GM23338 (cell line): Measurements from ENCODE around the gene AHCY. TPM values are rescaled to one million over a fixed set of nuclear protein-coding genes. Genes with fewer than 3 reads are reported as not detected.

ENCODE experiments used
- ATAC-seq: fragments of 200-7000 bp; cut with Tn5 transposase; 3 replicates; pipeline ENCODE4 v1.9.1; 2020
- DNase-seq: peaks from one replicate; pipeline ENCODE4 v3.0.0-alpha.2; 2015; ENCODE audit warnings: low spot score
- H2AFZ ChIP-seq: fragments of 200-600 bp; sonication (generic); 2 replicates; pipeline ENCODE4 v1.8.0; 2016; ENCODE audit warnings: antibody characterized with exemption, mild to moderate bottlenecking, moderate library complexity
- H3F3A ChIP-seq: fragments of 200-600 bp; sonication (generic); replicated peaks from 2 replicates; pipeline ENCODE4 v1.8.0; 2017; ENCODE audit warnings: antibody characterized with exemption, mixed run types, low read depth
- H3K27ac ChIP-seq: fragments of 200-600 bp; sonication (generic); 2 replicates; pipeline ENCODE4 v1.6.1; 2016; ENCODE audit warnings: low read depth
- H3K27me3 ChIP-seq: fragments of 200-600 bp; sonication (generic); 2 replicates; pipeline ENCODE4 v1.8.0; 2016; ENCODE audit warnings: mild to moderate bottlenecking, mixed run types, moderate library complexity; ENCODE audit not compliant: insufficient read depth
- H3K36me3 ChIP-seq: fragments of 200-600 bp; sonication (generic); 2 replicates; pipeline ENCODE4 v1.8.0; 2016; ENCODE audit warnings: mild to moderate bottlenecking; ENCODE audit not compliant: insufficient read depth
- H3K4me1 ChIP-seq: fragments of 200-600 bp; sonication (generic); 2 replicates; pipeline ENCODE4 v1.8.0; 2016; ENCODE audit warnings: mild to moderate bottlenecking, moderate library complexity; ENCODE audit not compliant: insufficient read depth
- H3K4me2 ChIP-seq: fragments of 200-600 bp; sonication (generic); 2 replicates; pipeline ENCODE4 v1.7.1; 2017; ENCODE audit warnings: mixed run types
- H3K4me3 ChIP-seq: fragments of 200-600 bp; sonication (generic); 2 replicates; pipeline ENCODE4 v1.6.1; 2016; ENCODE audit warnings: mixed run types
- H3K79me2 ChIP-seq: fragments of 200-600 bp; sonication (generic); replicated peaks from 2 replicates; pipeline ENCODE4 v1.8.0; 2017; ENCODE audit warnings: mild to moderate bottlenecking; ENCODE audit not compliant: insufficient read depth
- H3K9me2 ChIP-seq: fragments of 200-600 bp; sonication (generic); 2 replicates; pipeline ENCODE4 v1.8.0; 2017; ENCODE audit not compliant: insufficient read depth
- H4K20me1 ChIP-seq: fragments of 200-600 bp; sonication (generic); replicated peaks from 2 replicates; pipeline ENCODE4 v1.8.0; 2017; ENCODE audit warnings: mild to moderate bottlenecking; ENCODE audit not compliant: insufficient read depth
- H3K27ac Mint-ChIP-seq: 2 replicates; pipeline ENCODE4 v1.8.0; 2020; ENCODE audit warnings: inconsistent platforms, mild to moderate bottlenecking, moderate library complexity, mixed read lengths
- H3K27me3 Mint-ChIP-seq: 3 replicates; pipeline ENCODE4 v1.8.0; 2022; ENCODE audit warnings: low read depth, mild to moderate bottlenecking, moderate library complexity, mixed read lengths, inconsistent platforms; ENCODE audit not compliant: insufficient read depth, poor library complexity
- H3K36me3 Mint-ChIP-seq: 3 replicates; pipeline ENCODE4 v1.8.0; 2021; ENCODE audit warnings: low read depth, mild to moderate bottlenecking, inconsistent platforms, moderate library complexity, mixed read lengths
- H3K4me1 Mint-ChIP-seq: 3 replicates; pipeline ENCODE4 v1.8.0; 2020; ENCODE audit warnings: mild to moderate bottlenecking, inconsistent platforms, mixed read lengths
- H3K4me3 Mint-ChIP-seq: 3 replicates; pipeline ENCODE4 v1.8.0; 2021; ENCODE audit warnings: moderate library complexity, mild to moderate bottlenecking, inconsistent platforms, mixed read lengths
- H3K9me3 Mint-ChIP-seq: 3 replicates; pipeline ENCODE4 v1.8.0; 2020; ENCODE audit warnings: moderate library complexity, mild to moderate bottlenecking, inconsistent platforms, mixed read lengths
- CREB1 ChIP-seq: fragments of 250-450 bp; sonication (Bioruptor Pico); IDR thresholded peaks from 2 replicates; pipeline ENCODE4 v1.5.0; 2020; ENCODE audit warnings: low read depth, mild to moderate bottlenecking, moderate library complexity
- CTCF ChIP-seq, 2 experiments: fragments of 200-600 bp in 1 of 2; sonication (generic) in 1 of 2; conservative IDR thresholded peaks; 2 replicates each; pipeline versions ENCODE4 v1.5.1 to v1.6.1; 2016 to 2017; ENCODE audit warnings: antibody characterized with exemption in 2 of 2, low read depth in 2 of 2, mild to moderate bottlenecking in 2 of 2, moderate library complexity in 1 of 2
- EZH2 ChIP-seq: fragments of 200-600 bp; sonication (generic); IDR thresholded peaks from one replicate; pipeline ENCODE4 v1.8.0; 2017; ENCODE audit warnings: antibody characterized with exemption, mild to moderate bottlenecking, low read depth; ENCODE audit not compliant: unreplicated experiment
- JUNB ChIP-seq: IDR thresholded peaks from one replicate; pipeline ENCODE4 v1.6.1; 2016; ENCODE audit warnings: antibody characterized with exemption; ENCODE audit not compliant: unreplicated experiment
- POLR2AphosphoS5 ChIP-seq: IDR thresholded peaks from 2 replicates; pipeline ENCODE4 v1.6.1; 2016; ENCODE audit warnings: antibody characterized with exemption, low read depth
- STAT1 ChIP-seq: IDR thresholded peaks from one replicate; pipeline ENCODE4 v1.6.1; 2016; ENCODE audit warnings: antibody characterized with exemption; ENCODE audit not compliant: unreplicated experiment
- ZNF331 ChIP-seq: fragments of 250-450 bp; sonication (Bioruptor Pico); IDR thresholded peaks from 2 replicates; pipeline ENCODE4 v1.5.0; 2020; ENCODE audit warnings: low read depth, mild to moderate bottlenecking, moderate library complexity
- polyA plus RNA-seq: library from polyadenylated mRNA; unstranded; fragments of >200 nt; fragmentation: Nextera tagmentation; extraction: Ambion mirVana; gene quantifications from 2 replicates; pipeline ENCODE4 v1.2.1, GENCODE V29; 2016
- total RNA-seq: library from RNA; depleted of rRNA; stranded (reverse); fragments of >200 nt; shearing (Covaris generic); gene quantifications from 2 replicates; pipeline ENCODE4 v1.2.3, GENCODE V29; 2014
- TF ChIP-seq, protein P1 (sequence below): fragments of 250-450 bp; sonication (Bioruptor Pico); IDR thresholded peaks from 2 replicates; pipeline ENCODE4 v1.5.0; 2020; ENCODE audit warnings: mild to moderate bottlenecking, moderate library complexity
- TF ChIP-seq, protein P2 (sequence below): IDR thresholded peaks from one replicate; pipeline ENCODE4 v1.6.1; 2018; ENCODE audit warnings: antibody characterized with exemption; ENCODE audit not compliant: unreplicated experiment
- TF ChIP-seq, protein P3 (sequence below): IDR thresholded peaks from 2 replicates; pipeline ENCODE4 v1.6.1; 2016; ENCODE audit warnings: antibody characterized with exemption

Gene AHCY
- total and polyA plus RNA-seq, 2 experiments from 2014 or later, result 138 to 423 TPM

- TF ChIP-seq POLR2AphosphoS5 (no peak), EZH2 (no peak), CTCF (conservative IDR thresholded peaks at IDR 0.05; ENCODE audit: low read depth in 2 of 2) (no peak)
These were observed 6.7 kb downstream of the AHCY start (continued) for GRCh38 chr20:34296468-34296867.

DNA sequence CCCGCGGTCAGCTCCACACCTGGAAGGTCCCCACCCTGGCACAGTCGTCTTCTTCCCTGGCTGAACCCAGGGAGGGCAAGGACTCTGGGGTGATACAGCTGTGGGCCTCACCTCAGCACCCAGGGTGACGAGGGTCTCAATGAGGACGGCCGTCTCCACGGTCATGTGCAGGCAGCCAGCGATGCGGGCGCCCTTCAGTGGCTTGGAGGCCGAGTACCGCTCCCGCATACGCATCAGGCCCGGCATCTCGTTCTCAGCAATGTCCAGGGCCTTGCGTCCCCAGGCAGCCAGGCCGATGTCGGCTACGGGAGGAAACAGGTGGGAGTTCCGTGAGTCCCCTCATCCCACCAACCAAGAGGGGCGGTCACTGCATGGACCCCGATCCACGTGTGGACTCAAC, 7.9 kb downstream of the AHCY start:
- Histone ChIP-seq H3K9me2 (no peaks in the 10 kb centered on the region), H2AFZ (no peak overlapping the region), H3K36me3 (peaks cover 37% of the 10 kb centered on the region), H4K20me1 (peaks cover 54% of the 10 kb centered on the region), H3K27me3 (no peaks in the 10 kb centered on the region), H3K4me3 (no peak overlapping the region), H3K4me2 (no peak overlapping the region), H3K4me1 (peaks cover under 1% of the 10 kb centered on the region; the same call in 1 of the 2 replicates), H3K27ac (no peak overlapping the region), H3F3A (0 out of 2 replicates have a peak, but pooled peaks cover 3% of the 10 kb centered on the region), H3K79me2 (peaks cover 63% of the 10 kb centered on the region)
- H3K4me1 Mint-ChIP-seq, result peaks cover 5% of the 10 kb centered on the region; the same call in 1 of the 3 replicates
- H3K4me3 Mint-ChIP-seq, result no peak overlapping the region
- peaks cover 17% of the 10 kb centered on the region for H3K27me3 Mint-ChIP-seq
- no peak overlapping the region for H3K27ac Mint-ChIP-seq
- no peaks in the 10 kb centered on the region for H3K9me3 Mint-ChIP-seq
- no peak for ATAC-seq
- H3K36me3 Mint-ChIP-seq, result peaks cover 66% of the 10 kb centered on the region
- DNase-seq, result no peak
- TF ChIP-seq CREB1 (CRISPR knock-in tag) (no peak), ZNF331 (CRISPR knock-in tag) (no peak), POLR2AphosphoS5 (no peak), JUNB (no peak), CTCF (conservative IDR thresholded peaks at IDR 0.05; ENCODE audit: low read depth in 2 of 2) (no peak), STAT1 (no peak)
- TF ChIP-seq, protein P1, sequence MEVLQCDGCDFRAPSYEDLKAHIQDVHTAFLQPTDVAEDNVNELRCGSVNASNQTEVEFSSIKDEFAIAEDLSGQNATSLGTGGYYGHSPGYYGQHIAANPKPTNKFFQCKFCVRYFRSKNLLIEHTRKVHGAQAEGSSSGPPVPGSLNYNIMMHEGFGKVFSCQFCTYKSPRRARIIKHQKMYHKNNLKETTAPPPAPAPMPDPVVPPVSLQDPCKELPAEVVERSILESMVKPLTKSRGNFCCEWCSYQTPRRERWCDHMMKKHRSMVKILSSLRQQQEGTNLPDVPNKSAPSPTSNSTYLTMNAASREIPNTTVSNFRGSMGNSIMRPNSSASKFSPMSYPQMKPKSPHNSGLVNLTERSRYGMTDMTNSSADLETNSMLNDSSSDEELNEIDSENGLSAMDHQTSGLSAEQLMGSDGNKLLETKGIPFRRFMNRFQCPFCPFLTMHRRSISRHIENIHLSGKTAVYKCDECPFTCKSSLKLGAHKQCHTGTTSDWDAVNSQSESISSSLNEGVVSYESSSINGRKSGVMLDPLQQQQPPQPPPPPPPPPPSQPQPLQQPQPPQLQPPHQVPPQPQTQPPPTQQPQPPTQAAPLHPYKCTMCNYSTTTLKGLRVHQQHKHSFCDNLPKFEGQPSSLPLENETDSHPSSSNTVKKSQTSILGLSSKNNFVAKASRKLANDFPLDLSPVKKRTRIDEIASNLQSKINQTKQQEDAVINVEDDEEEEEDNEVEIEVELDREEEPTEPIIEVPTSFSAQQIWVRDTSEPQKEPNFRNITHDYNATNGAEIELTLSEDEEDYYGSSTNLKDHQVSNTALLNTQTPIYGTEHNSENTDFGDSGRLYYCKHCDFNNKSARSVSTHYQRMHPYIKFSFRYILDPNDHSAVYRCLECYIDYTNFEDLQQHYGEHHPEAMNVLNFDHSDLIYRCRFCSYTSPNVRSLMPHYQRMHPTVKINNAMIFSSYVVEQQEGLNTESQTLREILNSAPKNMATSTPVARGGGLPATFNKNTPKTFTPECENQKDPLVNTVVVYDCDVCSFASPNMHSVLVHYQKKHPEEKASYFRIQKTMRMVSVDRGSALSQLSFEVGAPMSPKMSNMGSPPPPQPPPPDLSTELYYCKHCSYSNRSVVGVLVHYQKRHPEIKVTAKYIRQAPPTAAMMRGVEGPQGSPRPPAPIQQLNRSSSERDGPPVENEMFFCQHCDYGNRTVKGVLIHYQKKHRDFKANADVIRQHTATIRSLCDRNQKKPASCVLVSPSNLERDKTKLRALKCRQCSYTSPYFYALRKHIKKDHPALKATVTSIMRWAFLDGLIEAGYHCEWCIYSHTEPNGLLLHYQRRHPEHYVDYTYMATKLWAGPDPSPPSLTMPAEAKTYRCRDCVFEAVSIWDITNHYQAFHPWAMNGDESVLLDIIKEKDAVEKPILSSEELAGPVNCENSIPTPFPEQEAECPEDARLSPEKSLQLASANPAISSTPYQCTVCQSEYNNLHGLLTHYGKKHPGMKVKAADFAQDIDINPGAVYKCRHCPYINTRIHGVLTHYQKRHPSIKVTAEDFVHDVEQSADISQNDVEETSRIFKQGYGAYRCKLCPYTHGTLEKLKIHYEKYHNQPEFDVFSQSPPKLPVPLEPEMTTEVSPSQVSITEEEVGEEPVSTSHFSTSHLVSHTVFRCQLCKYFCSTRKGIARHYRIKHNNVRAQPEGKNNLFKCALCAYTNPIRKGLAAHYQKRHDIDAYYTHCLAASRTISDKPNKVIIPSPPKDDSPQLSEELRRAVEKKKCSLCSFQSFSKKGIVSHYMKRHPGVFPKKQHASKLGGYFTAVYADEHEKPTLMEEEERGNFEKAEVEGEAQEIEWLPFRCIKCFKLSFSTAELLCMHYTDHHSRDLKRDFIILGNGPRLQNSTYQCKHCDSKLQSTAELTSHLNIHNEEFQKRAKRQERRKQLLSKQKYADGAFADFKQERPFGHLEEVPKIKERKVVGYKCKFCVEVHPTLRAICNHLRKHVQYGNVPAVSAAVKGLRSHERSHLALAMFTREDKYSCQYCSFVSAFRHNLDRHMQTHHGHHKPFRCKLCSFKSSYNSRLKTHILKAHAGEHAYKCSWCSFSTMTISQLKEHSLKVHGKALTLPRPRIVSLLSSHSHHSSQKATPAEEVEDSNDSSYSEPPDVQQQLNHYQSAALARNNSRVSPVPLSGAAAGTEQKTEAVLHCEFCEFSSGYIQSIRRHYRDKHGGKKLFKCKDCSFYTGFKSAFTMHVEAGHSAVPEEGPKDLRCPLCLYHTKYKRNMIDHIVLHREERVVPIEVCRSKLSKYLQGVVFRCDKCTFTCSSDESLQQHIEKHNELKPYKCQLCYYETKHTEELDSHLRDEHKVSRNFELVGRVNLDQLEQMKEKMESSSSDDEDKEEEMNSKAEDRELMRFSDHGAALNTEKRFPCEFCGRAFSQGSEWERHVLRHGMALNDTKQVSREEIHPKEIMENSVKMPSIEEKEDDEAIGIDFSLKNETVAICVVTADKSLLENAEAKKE (CRISPR knock-in tag), result no peak
- TF ChIP-seq, protein P2, sequence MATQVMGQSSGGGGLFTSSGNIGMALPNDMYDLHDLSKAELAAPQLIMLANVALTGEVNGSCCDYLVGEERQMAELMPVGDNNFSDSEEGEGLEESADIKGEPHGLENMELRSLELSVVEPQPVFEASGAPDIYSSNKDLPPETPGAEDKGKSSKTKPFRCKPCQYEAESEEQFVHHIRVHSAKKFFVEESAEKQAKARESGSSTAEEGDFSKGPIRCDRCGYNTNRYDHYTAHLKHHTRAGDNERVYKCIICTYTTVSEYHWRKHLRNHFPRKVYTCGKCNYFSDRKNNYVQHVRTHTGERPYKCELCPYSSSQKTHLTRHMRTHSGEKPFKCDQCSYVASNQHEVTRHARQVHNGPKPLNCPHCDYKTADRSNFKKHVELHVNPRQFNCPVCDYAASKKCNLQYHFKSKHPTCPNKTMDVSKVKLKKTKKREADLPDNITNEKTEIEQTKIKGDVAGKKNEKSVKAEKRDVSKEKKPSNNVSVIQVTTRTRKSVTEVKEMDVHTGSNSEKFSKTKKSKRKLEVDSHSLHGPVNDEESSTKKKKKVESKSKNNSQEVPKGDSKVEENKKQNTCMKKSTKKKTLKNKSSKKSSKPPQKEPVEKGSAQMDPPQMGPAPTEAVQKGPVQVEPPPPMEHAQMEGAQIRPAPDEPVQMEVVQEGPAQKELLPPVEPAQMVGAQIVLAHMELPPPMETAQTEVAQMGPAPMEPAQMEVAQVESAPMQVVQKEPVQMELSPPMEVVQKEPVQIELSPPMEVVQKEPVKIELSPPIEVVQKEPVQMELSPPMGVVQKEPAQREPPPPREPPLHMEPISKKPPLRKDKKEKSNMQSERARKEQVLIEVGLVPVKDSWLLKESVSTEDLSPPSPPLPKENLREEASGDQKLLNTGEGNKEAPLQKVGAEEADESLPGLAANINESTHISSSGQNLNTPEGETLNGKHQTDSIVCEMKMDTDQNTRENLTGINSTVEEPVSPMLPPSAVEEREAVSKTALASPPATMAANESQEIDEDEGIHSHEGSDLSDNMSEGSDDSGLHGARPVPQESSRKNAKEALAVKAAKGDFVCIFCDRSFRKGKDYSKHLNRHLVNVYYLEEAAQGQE, result no peak
- TF ChIP-seq, protein P3, sequence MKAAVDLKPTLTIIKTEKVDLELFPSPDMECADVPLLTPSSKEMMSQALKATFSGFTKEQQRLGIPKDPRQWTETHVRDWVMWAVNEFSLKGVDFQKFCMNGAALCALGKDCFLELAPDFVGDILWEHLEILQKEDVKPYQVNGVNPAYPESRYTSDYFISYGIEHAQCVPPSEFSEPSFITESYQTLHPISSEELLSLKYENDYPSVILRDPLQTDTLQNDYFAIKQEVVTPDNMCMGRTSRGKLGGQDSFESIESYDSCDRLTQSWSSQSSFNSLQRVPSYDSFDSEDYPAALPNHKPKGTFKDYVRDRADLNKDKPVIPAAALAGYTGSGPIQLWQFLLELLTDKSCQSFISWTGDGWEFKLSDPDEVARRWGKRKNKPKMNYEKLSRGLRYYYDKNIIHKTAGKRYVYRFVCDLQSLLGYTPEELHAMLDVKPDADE, result no peak
